IMR-90 (cell line): ENCODE measurements around the gene POM121.
"Not testable (repeated sequence)": the region's sequence is repeated elsewhere in the genome, so short reads cannot be mapped to it uniquely, and the experiment has no call there.

Experiments used
- BHLHE40 ChIP-seq: fragments of 150-350 bp; IDR thresholded peaks from 2 replicates; pipeline ENCODE4 v1.6.1; 2016; ENCODE audit warnings: mild to moderate bottlenecking, low read depth, low read length
- CHD1 ChIP-seq: IDR thresholded peaks from 2 replicates; pipeline ENCODE4 v1.6.1; 2012; ENCODE audit warnings: low read depth, low read length, improper control_type of control experiment
- CTCF ChIP-seq: conservative IDR thresholded peaks from 2 replicates; pipeline ENCODE4 v1.5.1; 2012; ENCODE audit warnings: mild to moderate bottlenecking, low read depth, low read length, improper control_type of control experiment
- ELK1 ChIP-seq: fragments of 150-350 bp; IDR thresholded peaks from 2 replicates; pipeline ENCODE4 v1.6.1; 2016; ENCODE audit warnings: low read depth, mild to moderate bottlenecking, low read length, moderate library complexity, borderline replicate concordance
- MAZ ChIP-seq: IDR thresholded peaks from 2 replicates; pipeline ENCODE4 v1.6.1; 2012; ENCODE audit warnings: low read depth, mild to moderate bottlenecking, low read length, improper control_type of control experiment, moderate library complexity, borderline replicate concordance
- MXI1 ChIP-seq: IDR thresholded peaks from 2 replicates; pipeline ENCODE4 v1.6.1; 2012; ENCODE audit warnings: low read depth, mild to moderate bottlenecking, low read length, moderate library complexity, borderline replicate concordance
- NFE2L2 ChIP-seq: fragments of 150-350 bp; IDR thresholded peaks from 2 replicates; pipeline ENCODE4 v1.6.1; 2016; ENCODE audit warnings: low read depth, mild to moderate bottlenecking, low read length
- POLR2A ChIP-seq: IDR thresholded peaks from 2 replicates; pipeline ENCODE4 v1.6.1; 2012; ENCODE audit warnings: mild to moderate bottlenecking, low read depth, low read length
- RAD21 ChIP-seq: IDR thresholded peaks from 2 replicates; pipeline ENCODE4 v1.6.1; 2012; ENCODE audit warnings: low read length, improper control_type of control experiment
- RCOR1 ChIP-seq: IDR thresholded peaks from 2 replicates; pipeline ENCODE4 v1.6.1; 2012; ENCODE audit warnings: mild to moderate bottlenecking, low read length, improper control_type of control experiment; ENCODE audit not compliant: insufficient replicate concordance
- RFX5 ChIP-seq: IDR thresholded peaks from 2 replicates; pipeline ENCODE4 v1.8.0; 2012; ENCODE audit warnings: low read depth, mild to moderate bottlenecking, low read length, moderate library complexity
- SMC3 ChIP-seq: fragments of 150-350 bp; IDR thresholded peaks from 2 replicates; pipeline ENCODE4 v1.6.1; 2016; ENCODE audit warnings: low read depth, mild to moderate bottlenecking, antibody characterized with exemption, low read length, moderate library complexity
- USF2 ChIP-seq: fragments of 150-350 bp; IDR thresholded peaks from 2 replicates; pipeline ENCODE4 v1.6.1; 2017; ENCODE audit warnings: mild to moderate bottlenecking, antibody characterized with exemption, low read length, low read depth

- TF ChIP-seq CTCF, POLR2A, USF2, RAD21, CHD1, RCOR1, MXI1, ELK1, RFX5, SMC3, MAZ, BHLHE40, NFE2L2: not testable (repeated sequence)
Observed at GRCh38 chr7:72963056-72963455, 38.2 kb downstream of the POM121 start.
